Smooth muscle cell (in vitro differentiated cells): Measurements from ENCODE around the gene SULT1C4. TPM values are rescaled to one million over a fixed set of nuclear protein-coding genes. Genes with fewer than 3 reads are reported as not detected.

Experiments used
- DNase-seq: peaks from one replicate; lab custom pipeline; 2025; ENCODE audit not compliant: unreplicated experiment; lab: John Stamatoyannopoulos, UW
- H2AFZ ChIP-seq: fragments of 200-600 bp; sonication (generic); 2 replicates; pipeline ENCODE4 v1.6.0; 2016; ENCODE audit warnings: antibody characterized with exemption, low read depth, mild to moderate bottlenecking
- H3F3A ChIP-seq: fragments of 200-600 bp; sonication (generic); 2 replicates; pipeline ENCODE4 v1.6.0; 2017; ENCODE audit warnings: antibody characterized with exemption, low read depth
- H3K27ac ChIP-seq: fragments of 200-600 bp; sonication (generic); 2 replicates; pipeline ENCODE4 v1.5.1; 2016; ENCODE audit warnings: low read depth, mild to moderate bottlenecking
- H3K27me3 ChIP-seq: fragments of 200-600 bp; sonication (generic); 2 replicates; pipeline ENCODE4 v1.6.1; 2016; ENCODE audit warnings: low read depth, mild to moderate bottlenecking
- H3K36me3 ChIP-seq: fragments of 200-600 bp; sonication (generic); 2 replicates; pipeline ENCODE4 v1.5.1; 2016; ENCODE audit warnings: low read depth
- H3K4me1 ChIP-seq: fragments of 200-600 bp; sonication (generic); 2 replicates; pipeline ENCODE4 v1.5.1; 2016; ENCODE audit warnings: low read depth
- H3K4me2 ChIP-seq: fragments of 200-600 bp; sonication (generic); 2 replicates; pipeline ENCODE4 v1.6.0; 2016; ENCODE audit warnings: mild to moderate bottlenecking
- H3K4me3 ChIP-seq: fragments of 200-600 bp; sonication (generic); 2 replicates; pipeline ENCODE4 v1.5.1; 2016; ENCODE audit warnings: mild to moderate bottlenecking
- H3K79me2 ChIP-seq: fragments of 200-600 bp; sonication (generic); 2 replicates; pipeline ENCODE4 v1.6.0; 2016; ENCODE audit warnings: low read depth, mild to moderate bottlenecking
- H3K9ac ChIP-seq: fragments of 200-600 bp; sonication (generic); 2 replicates; pipeline ENCODE4 v1.6.0; 2016; ENCODE audit warnings: low read depth
- H3K9me3 ChIP-seq: fragments of 200-600 bp; sonication (generic); replicated peaks from 2 replicates; pipeline ENCODE4 v1.5.1; 2016; ENCODE audit warnings: low read depth
- H4K20me1 ChIP-seq: fragments of 200-600 bp; sonication (generic); 2 replicates; pipeline ENCODE4 v1.6.0; 2016; ENCODE audit warnings: low read depth
- WGBS: methylation state at CpG from one replicate; pipeline ENCODE4 v1.1.7; 2016; ENCODE audit warnings: low lambda C conversion rate; 5-methylcytosine and 5-hydroxymethylcytosine counted together
- polyA plus RNA-seq: library from polyadenylated mRNA; unstranded; fragments of >200 nt; fragmentation: Nextera tagmentation; extraction: Ambion mirVana; gene quantifications from 2 replicates; pipeline ENCODE4 v1.2.1, GENCODE V29; 2016
- total RNA-seq: library from RNA; depleted of rRNA; stranded (reverse); fragments of >200 nt; gene quantifications from 2 replicates; pipeline ENCODE4 v1.2.3, GENCODE V29; 2014
- TF ChIP-seq, protein P1 (sequence below): fragments of 200-600 bp; sonication (generic); IDR thresholded peaks from 2 replicates; pipeline ENCODE4 v1.5.1; 2017; ENCODE audit warnings: borderline replicate concordance, mild to moderate bottlenecking, antibody characterized with exemption; ENCODE audit not compliant: insufficient read depth, poor library complexity, severe bottlenecking

Gene SULT1C4
- total and polyA plus RNA-seq, 2 experiments from 2014 or later, result 4.7 to 9.2 TPM

DNA sequence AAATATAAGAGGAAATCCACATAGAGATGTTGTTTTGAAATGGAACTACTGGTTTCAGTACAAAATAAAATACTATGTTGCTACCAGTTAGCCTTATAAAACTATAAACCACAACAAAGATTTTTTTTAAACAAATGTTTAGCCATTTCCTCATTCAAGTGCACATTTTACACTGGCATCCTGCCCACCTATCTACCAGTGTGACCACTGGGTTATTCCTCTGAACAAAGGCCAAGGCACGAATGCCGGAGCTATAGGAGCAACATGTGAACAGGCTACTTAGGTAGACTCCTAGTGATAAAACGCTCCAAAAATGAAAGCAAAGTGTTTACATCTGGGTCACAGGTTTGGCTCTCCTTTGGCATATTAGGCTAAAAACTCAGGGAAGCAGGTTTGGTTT, 31.8 kb upstream of the SULT1C4 start:
- DNase-seq, result no peak
- no peak overlapping the region for H3K27ac ChIP-seq
- no peaks in the 10 kb centered on the region for H3K79me2 ChIP-seq
- no peaks in the 10 kb centered on the region for H3K36me3 ChIP-seq
- H3K4me3 ChIP-seq, result no peak overlapping the region
- TF ChIP-seq, protein P1, sequence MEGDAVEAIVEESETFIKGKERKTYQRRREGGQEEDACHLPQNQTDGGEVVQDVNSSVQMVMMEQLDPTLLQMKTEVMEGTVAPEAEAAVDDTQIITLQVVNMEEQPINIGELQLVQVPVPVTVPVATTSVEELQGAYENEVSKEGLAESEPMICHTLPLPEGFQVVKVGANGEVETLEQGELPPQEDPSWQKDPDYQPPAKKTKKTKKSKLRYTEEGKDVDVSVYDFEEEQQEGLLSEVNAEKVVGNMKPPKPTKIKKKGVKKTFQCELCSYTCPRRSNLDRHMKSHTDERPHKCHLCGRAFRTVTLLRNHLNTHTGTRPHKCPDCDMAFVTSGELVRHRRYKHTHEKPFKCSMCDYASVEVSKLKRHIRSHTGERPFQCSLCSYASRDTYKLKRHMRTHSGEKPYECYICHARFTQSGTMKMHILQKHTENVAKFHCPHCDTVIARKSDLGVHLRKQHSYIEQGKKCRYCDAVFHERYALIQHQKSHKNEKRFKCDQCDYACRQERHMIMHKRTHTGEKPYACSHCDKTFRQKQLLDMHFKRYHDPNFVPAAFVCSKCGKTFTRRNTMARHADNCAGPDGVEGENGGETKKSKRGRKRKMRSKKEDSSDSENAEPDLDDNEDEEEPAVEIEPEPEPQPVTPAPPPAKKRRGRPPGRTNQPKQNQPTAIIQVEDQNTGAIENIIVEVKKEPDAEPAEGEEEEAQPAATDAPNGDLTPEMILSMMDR, result no peak
- 98% methylated on average over 3 of the region's 3 CpGs for WGBS
- no peaks in the 10 kb centered on the region for H3K4me1 ChIP-seq
- H3K9ac ChIP-seq, result no peak overlapping the region
- no peaks in the 10 kb centered on the region for H4K20me1 ChIP-seq
- no peaks in the 10 kb centered on the region for H3K27me3 ChIP-seq
- no peak overlapping the region for H2AFZ ChIP-seq
- no peaks in the 10 kb centered on the region for H3F3A ChIP-seq
- no peaks in the 10 kb centered on the region for H3K9me3 ChIP-seq
- H3K4me2 ChIP-seq, result no peak overlapping the region

DNA sequence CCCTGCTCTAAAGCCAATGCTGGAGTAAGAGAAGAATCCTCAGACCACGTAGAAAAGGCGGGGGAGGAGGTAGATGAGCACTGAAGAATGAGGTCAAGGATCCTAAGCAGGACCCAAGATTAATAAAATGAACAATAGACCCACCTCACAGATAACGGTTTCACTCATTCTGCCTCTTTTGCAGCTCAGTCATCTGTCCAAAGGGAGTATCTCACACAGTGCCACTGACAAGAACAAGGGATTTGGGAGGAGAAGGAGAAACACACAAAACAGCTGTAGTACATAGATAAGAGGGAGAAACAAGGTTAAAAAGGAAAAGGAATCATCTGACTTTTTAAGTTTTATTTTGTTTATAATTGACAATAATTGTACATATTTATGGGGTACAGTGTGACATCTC, 30.9 kb upstream of the SULT1C4 start:
- H3K4me2 ChIP-seq, result no peak overlapping the region
- H3K27ac ChIP-seq, result no peak overlapping the region
- H3K9me3 ChIP-seq, result no peaks in the 10 kb centered on the region
- TF ChIP-seq, protein P1, result no peak
- H3F3A ChIP-seq, result no peaks in the 10 kb centered on the region
- no peak overlapping the region for H3K9ac ChIP-seq
- H3K36me3 ChIP-seq, result no peaks in the 10 kb centered on the region
- H2AFZ ChIP-seq, result no peak overlapping the region
- no peaks in the 10 kb centered on the region for H3K79me2 ChIP-seq
- WGBS, result 92% methylated on average over 3 of the region's 3 CpGs
- no peaks in the 10 kb centered on the region for H4K20me1 ChIP-seq
- H3K27me3 ChIP-seq, result no peaks in the 10 kb centered on the region
- DNase-seq, result no peak
- no peaks in the 10 kb centered on the region for H3K4me1 ChIP-seq
- H3K4me3 ChIP-seq, result no peak overlapping the region

DNA sequence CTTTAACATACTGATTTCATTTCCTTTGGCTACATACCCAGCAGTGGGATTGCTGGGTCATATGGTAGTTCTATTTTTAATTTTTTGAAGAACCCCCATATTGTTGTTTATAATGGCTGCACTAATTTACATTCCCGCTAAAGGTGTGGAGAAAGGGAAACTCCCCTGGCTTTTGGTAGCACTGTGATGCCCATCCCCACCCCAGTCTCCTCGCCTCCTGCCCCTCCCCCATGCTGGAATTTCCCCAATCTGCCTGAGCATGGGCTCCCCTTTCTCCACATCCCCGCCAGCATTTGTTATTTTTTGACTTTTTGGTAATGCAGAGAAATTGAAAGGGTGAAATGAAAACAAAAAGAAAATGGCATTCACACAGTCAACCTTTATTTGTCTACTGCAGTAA, 30.0 kb upstream of the SULT1C4 start:
- WGBS, result 66% methylated on average over 3 of the region's 3 CpGs
- Histone ChIP-seq H2AFZ (no peak overlapping the region), H3K9ac (no peak overlapping the region), H3K79me2 (no peaks in the 10 kb centered on the region), H3K4me3 (no peak overlapping the region), H3K4me1 (no peaks in the 10 kb centered on the region), H3K36me3 (no peaks in the 10 kb centered on the region), H3K27me3 (no peaks in the 10 kb centered on the region), H3K9me3 (no peaks in the 10 kb centered on the region), H3K27ac (no peak overlapping the region), H4K20me1 (no peaks in the 10 kb centered on the region), H3K4me2 (no peak overlapping the region), H3F3A (no peaks in the 10 kb centered on the region)
- TF ChIP-seq, protein P1, result no peak
- no peak for DNase-seq

DNA sequence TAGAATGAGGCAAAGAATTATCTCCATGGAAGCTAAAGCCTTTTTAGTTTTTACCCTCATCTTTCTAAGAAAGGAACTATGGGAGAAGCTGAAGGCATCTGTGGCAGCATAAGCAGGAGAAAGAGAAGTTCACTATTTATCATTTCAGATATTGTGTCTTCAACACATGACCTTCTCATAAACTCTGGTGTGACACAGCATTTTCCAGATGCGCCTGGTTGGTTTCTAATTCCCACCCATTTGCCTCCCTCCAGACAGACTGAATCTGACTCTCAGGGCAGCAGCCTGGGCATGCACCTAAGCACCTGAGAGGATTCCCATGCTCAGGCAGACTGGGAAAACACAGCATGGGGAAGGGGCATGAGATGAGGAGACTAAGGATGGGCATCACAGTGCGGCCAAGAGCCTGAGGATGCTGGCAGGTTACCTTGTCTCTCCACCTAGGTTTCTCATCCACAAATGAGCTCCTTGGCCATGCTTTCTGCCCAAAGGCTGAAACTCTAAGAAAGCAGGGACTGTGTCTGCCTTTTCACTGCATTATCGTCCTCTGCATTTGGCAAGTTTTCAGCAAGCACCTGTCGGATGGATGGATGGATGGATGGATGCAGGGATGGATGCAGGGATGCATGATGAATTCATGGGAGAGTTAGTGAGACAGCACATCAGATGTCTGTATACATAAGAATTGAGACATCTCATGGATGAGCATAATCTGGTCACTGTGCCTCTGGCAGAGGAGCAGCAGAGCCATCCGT, 28.8 kb upstream of the SULT1C4 start:
- H4K20me1 ChIP-seq, result no peaks in the 10 kb centered on the region
- WGBS, result 88% methylated on average over 5 of the region's 5 CpGs
- H3K9me3 ChIP-seq, result no peaks in the 10 kb centered on the region
- no peak overlapping the region for H3K4me3 ChIP-seq
- no peaks in the 10 kb centered on the region for H3K79me2 ChIP-seq
- no peaks in the 10 kb centered on the region for H3K36me3 ChIP-seq
- H3K4me1 ChIP-seq, result no peaks in the 10 kb centered on the region
- no peaks in the 10 kb centered on the region for H3F3A ChIP-seq
- no peak overlapping the region for H3K4me2 ChIP-seq
- H2AFZ ChIP-seq, result no peak overlapping the region
- TF ChIP-seq, protein P1, result no peak
- no peak overlapping the region for H3K9ac ChIP-seq
- H3K27me3 ChIP-seq, result no peaks in the 10 kb centered on the region
- no peak overlapping the region for H3K27ac ChIP-seq
- DNase-seq, result no peak
